Activated naive CD8-positive, alpha-beta T cell treated with anti-CD3 and anti-CD28 coated beads, Interleukin-2, amount 10 ng/mL, durations not matched to agents 7 days and 5 days (primary cell): Measurements from ENCODE around the gene CEP131. TPM values are rescaled to one million over a fixed set of nuclear protein-coding genes. Genes with fewer than 3 reads are reported as not detected.

Experiments used
- ATAC-seq: fragments of 150-1000 bp; cut with Tn5 transposase; one replicate; pipeline ENCODE4 v1.10.0; 2021; ENCODE audit warnings: low read depth, moderate library complexity
- POLR2A ChIA-PET: fragments of 350-600 bp; sonication (Branson Sonifier 250); formaldehyde crosslinking; loops from one replicate; lab custom pipeline; 2021; ENCODE audit warnings: antibody characterized with exemption; lab: Charles Lee
- DNase-seq: peaks from one replicate; pipeline ENCODE4 v3.0.0; 2021
- H3K27ac Mint-ChIP-seq: one replicate; pipeline ENCODE4 v1.8.0; 2022; ENCODE audit warnings: mild to moderate bottlenecking, mixed read lengths
- H3K27me3 Mint-ChIP-seq: one replicate; pipeline ENCODE4 v1.8.0; 2022; ENCODE audit warnings: mild to moderate bottlenecking, moderate library complexity, mixed read lengths
- H3K36me3 Mint-ChIP-seq: one replicate; pipeline ENCODE4 v1.8.0; 2021; ENCODE audit warnings: mild to moderate bottlenecking, mixed read lengths
- H3K4me1 Mint-ChIP-seq: one replicate; pipeline ENCODE4 v1.8.0; 2021; ENCODE audit warnings: mixed read lengths
- H3K4me3 Mint-ChIP-seq: one replicate; pipeline ENCODE4 v1.8.0; 2022; ENCODE audit warnings: mild to moderate bottlenecking, moderate library complexity, mixed read lengths
- H3K9me3 Mint-ChIP-seq: one replicate; pipeline ENCODE4 v1.8.0; 2021; ENCODE audit warnings: mixed read lengths
- total RNA-seq, 2 experiments: library from RNA; stranded (reverse); gene quantifications; one replicate each; pipeline ENCODE4 v1.2.3, GENCODE V29; 2021

CEP131 gene
- total RNA-seq, 2 experiments from 2014 or later: 18.4 to 20.7 TPM

DNA sequence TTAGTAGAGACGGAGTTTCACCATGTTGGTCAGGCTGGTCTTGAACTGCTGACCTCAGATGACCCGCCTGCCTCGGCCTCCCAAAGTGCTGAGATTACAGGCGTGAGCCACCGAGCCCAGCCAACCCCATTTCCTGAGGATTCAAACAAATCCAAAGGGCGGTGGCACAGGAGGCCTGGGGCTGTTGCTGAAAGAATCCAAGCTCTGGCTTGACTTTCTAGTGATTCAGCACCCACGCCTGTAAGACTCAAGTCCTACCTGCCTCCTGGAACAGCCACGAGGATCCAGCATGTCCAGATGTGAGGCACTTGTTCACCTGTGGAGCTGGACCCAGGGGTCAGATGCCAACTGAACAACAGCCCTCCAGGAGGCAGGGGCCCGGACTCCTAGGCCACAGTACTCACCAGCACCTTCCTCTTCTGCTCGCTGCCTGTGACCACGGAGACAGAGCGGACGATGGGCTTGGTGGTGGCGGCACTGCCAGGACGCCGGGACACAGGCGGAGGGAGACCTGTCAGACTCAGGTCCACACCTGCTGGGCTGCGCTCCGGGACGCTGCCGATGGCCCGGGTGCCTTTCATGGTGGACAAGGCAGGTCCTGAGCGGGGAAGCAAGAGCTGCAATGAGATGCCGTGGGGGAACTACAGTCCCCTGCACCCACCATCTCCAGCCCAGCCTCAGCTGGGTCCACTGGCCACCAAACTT, 3.1 kb downstream of the CEP131 start:
- DNase-seq (no peak), ATAC-seq (no peak)
- POLR2A ChIA-PET: no interaction called here
- peaks cover 11% of the 10 kb centered on the region for H3K4me1 Mint-ChIP-seq
- H3K36me3 Mint-ChIP-seq: no peaks in the 10 kb centered on the region
- peaks cover 3% of the 10 kb centered on the region for H3K27me3 Mint-ChIP-seq
- no peaks in the 10 kb centered on the region for H3K9me3 Mint-ChIP-seq
- no peak overlapping the region for H3K4me3 Mint-ChIP-seq
- H3K27ac Mint-ChIP-seq: no peak overlapping the region

DNA sequence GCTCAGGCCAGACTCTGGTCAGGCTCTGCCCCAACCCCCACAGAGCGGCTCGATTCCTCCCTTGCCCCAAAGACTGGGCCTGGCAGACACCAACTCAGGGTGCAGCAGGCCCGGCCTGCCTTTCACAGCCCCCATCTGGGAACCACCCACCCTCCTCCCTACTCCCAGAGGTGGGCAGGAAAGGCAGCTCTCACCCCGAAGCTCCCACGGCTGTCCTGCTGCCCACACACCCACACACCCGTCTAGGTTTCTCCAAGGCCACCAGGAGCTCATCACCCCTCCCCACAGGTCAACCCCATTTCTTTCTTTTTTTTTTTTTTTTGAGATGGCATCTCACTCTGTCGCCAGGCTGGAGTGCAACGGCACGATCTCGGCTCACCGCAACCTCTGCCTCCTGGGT, 3.8 kb downstream of the CEP131 start:
- Mint-ChIP-seq H3K4me3 (no peak overlapping the region), H3K27ac (no peak overlapping the region), H3K36me3 (no peaks in the 10 kb centered on the region), H3K27me3 (peaks cover 3% of the 10 kb centered on the region), H3K4me1 (peaks cover 11% of the 10 kb centered on the region), H3K9me3 (no peaks in the 10 kb centered on the region)
- ATAC-seq (no peak), DNase-seq (no peak)
- POLR2A ChIA-PET: no interaction called here

DNA sequence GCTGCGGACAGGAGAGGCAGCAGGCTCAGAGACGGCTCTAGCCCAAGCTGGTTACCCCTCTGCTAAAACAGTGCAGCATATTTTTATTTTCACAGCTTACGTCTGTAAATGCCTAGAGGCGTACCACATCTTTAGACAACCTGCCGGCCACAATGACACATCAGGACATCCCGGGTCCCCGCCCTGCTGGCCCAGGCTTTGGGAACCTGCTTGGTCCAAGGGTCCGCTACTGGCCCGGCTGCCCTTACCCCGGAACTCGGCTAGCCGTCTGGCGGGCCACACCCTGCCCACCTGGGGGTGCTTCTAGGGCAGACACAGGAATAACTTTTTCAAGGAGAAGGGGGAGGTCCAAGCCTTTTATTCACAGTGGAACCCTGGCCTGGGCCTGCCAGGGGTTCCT, 4.3 kb downstream of the CEP131 start:
- no peak overlapping the region for H3K27ac Mint-ChIP-seq
- ATAC-seq (no peak), DNase-seq (no peak)
- peaks cover 7% of the 10 kb centered on the region for H3K4me1 Mint-ChIP-seq
- H3K27me3 Mint-ChIP-seq: no peaks in the 10 kb centered on the region
- no peak overlapping the region for H3K4me3 Mint-ChIP-seq
- H3K9me3 Mint-ChIP-seq: no peaks in the 10 kb centered on the region
- POLR2A ChIA-PET: no interaction called here
- no peaks in the 10 kb centered on the region for H3K36me3 Mint-ChIP-seq

DNA sequence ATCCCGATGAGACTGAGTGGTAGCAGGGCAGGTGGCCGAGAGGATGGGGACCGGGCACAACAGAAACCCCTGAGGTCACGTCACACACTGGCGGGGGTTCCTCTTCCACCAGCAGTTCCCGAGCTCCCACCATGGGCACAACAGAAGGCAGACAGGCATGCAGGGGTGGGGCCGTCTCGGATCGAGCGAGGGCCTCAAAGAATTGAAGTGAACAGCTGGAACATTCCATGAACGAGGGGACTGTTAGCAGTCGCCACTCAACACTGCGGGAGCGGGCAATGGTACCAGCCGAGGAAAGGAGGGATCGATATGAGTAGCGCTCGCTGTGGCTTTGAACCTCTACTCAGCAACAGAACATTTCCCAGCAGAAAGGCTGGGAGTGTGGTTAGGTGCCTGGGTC, 5.3 kb downstream of the CEP131 start:
- peaks cover 6% of the 10 kb centered on the region for H3K4me1 Mint-ChIP-seq
- H3K27ac Mint-ChIP-seq: no peak overlapping the region
- ATAC-seq: no peak
- no peaks in the 10 kb centered on the region for H3K36me3 Mint-ChIP-seq
- POLR2A ChIA-PET: no interaction called here
- no peaks in the 10 kb centered on the region for H3K27me3 Mint-ChIP-seq
- DNase-seq: no peak
- no peak overlapping the region for H3K4me3 Mint-ChIP-seq
- no peaks in the 10 kb centered on the region for H3K9me3 Mint-ChIP-seq

DNA sequence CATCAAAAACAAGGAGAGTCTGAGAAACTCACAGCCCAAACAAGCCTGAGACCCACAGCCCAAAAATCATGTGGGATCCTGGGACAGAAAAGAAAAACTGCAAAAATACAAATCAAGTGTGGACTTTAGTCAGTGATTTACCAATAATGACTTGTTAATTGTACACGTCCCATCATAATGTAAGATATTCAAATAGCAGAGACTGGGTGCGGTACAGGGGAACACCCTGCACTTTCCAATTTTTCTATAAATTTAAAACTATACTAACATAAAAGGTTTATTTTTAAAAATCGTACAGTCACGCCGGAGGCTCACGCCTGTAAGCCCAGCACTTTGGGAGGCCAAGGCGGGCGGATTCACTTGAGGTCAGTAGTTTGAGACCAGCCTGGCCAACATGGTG, 8.8 kb downstream of the CEP131 start:
- Mint-ChIP-seq H3K4me1 (no peaks in the 10 kb centered on the region), H3K4me3 (no peak overlapping the region), H3K27me3 (no peaks in the 10 kb centered on the region), H3K9me3 (no peaks in the 10 kb centered on the region), H3K27ac (no peak overlapping the region), H3K36me3 (no peaks in the 10 kb centered on the region)
- DNase-seq (no peak), ATAC-seq (no peak)
- POLR2A ChIA-PET: no interaction called here

DNA sequence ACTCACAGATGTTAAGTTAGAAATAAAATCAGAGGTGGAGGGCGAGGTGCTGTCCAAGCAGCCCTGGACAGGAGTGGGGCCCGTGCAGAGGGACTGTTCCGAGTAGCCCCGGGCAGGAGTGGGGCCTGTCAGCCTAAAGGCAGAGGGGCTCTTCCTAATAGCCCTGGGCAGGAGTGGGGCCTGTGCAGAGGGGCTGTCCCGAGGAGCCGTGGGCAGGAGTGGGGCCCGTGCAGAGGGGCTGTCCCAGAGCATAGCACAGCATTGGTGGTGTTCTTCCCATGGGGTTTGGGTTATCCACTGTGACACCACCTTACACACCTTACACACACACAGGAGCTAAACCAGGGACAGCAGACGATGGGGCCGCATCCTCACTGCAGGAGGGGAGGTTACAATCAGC, 10.4 kb downstream of the CEP131 start:
- DNase-seq: no peak
- H3K4me1 Mint-ChIP-seq: no peaks in the 10 kb centered on the region
- peaks cover 1% of the 10 kb centered on the region for H3K9me3 Mint-ChIP-seq
- POLR2A ChIA-PET: no interaction called here
- peaks cover 2% of the 10 kb centered on the region for H3K36me3 Mint-ChIP-seq
- no peak for ATAC-seq
- H3K4me3 Mint-ChIP-seq: no peak overlapping the region
- H3K27ac Mint-ChIP-seq: no peak overlapping the region
- H3K27me3 Mint-ChIP-seq: no peaks in the 10 kb centered on the region

DNA sequence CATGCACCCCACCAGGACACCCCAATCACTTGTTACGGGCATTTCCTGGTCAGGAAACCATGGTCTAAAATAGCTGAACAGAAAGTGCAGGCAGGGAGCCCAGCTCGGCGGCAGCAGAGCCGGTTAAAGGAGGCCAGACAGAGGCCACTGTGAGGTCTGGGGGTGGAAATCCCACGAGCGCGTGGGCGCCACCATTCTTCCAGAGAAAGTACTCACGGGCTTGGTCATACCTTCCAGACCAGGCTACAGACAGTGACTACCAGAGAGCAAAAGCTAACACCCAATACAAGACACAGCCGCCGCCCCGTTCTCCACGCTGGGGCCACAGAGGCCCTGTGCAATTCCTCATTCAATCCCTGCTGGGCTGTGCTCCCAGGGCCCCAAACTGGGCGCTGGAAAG, 11.9 kb downstream of the CEP131 start:
- DNase-seq (no peak), ATAC-seq (no peak)
- POLR2A ChIA-PET: interaction anchor here (0.5 kb wide), 1 partner anchor 792 kb away, joined by 3 read pairs; no protein-coding TSS in a partner anchor
- H3K27me3 Mint-ChIP-seq: no peaks in the 10 kb centered on the region
- H3K4me3 Mint-ChIP-seq: no peak overlapping the region
- peaks cover 2% of the 10 kb centered on the region for H3K36me3 Mint-ChIP-seq
- H3K9me3 Mint-ChIP-seq: peaks cover 1% of the 10 kb centered on the region
- H3K4me1 Mint-ChIP-seq: no peaks in the 10 kb centered on the region
- H3K27ac Mint-ChIP-seq: no peak overlapping the region

DNA sequence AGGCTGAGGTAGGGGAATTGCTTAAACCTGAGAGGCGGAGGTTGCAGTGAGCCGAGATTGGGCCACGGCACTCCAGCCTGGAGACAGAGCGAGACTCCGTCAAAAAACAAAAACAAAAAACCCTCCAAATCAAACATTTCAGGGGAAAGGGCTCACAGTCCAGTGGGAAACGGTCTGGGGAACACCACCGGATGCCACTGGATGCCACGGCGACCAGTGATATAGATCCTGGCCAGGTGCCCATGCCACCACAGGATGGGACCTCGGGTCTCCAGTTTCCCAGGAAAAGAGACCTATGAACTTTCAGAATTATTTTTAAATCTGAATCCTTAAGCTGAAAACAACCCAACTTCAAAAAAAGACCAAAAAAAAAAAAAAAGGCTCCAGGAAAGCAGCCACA, 12.3 kb downstream of the CEP131 start:
- ATAC-seq: no peak
- H3K36me3 Mint-ChIP-seq: peaks cover 2% of the 10 kb centered on the region
- no peak for DNase-seq
- H3K4me3 Mint-ChIP-seq: no peak overlapping the region
- no peaks in the 10 kb centered on the region for H3K27me3 Mint-ChIP-seq
- no peaks in the 10 kb centered on the region for H3K4me1 Mint-ChIP-seq
- H3K9me3 Mint-ChIP-seq: peaks cover 1% of the 10 kb centered on the region
- POLR2A ChIA-PET: no interaction called here
- H3K27ac Mint-ChIP-seq: no peak overlapping the region

DNA sequence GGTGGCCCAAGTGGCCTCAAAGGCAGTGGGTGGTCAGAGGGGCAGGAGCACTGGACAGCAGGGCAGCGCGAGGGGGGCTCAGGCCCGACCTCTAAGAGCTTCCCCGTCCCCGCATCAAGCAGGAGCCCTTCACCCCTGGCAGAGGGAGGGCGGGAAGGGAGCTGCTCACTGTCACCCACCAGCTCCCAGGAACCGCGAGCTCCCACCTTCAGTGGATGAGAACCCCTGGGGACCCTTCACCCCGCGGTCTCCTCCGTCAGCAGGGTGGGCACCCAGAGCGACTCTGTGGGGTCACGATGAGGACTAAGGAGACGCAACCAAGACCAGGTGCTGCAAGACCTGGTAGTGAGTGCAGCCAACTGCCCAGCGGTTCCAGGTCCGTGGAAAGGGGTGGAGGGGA, 13.6 kb downstream of the CEP131 start:
- no peak for ATAC-seq
- H3K27ac Mint-ChIP-seq: no peak overlapping the region
- POLR2A ChIA-PET: interaction anchor here (0.6 kb wide), 1 partner anchor 337 kb away, joined by 4 read pairs; no protein-coding TSS in a partner anchor
- peaks cover 1% of the 10 kb centered on the region for H3K9me3 Mint-ChIP-seq
- H3K4me1 Mint-ChIP-seq: no peaks in the 10 kb centered on the region
- H3K27me3 Mint-ChIP-seq: no peaks in the 10 kb centered on the region
- no peak for DNase-seq
- H3K4me3 Mint-ChIP-seq: no peak overlapping the region
- peaks cover 2% of the 10 kb centered on the region for H3K36me3 Mint-ChIP-seq

DNA sequence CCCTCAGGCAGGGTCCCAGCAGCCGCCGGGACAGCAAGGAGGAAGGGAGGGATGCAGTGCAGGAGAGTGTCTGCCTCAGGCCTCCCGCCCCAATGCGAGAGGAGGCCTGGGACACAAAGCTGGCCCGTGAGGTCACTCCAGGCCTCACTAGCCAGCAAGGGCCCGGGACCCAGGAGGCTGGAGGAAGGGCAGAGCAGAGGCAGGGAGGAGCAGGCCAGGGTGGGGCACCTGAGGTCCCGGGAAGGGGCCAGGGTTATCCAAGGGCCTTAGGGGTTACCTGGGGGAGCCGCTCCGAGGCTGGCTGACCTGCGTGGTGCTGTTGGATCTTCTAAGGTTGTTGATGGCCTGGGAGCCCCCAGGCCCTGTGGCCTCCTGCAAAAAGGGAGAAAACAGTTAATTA, 14.1 kb downstream of the CEP131 start:
- Mint-ChIP-seq H3K27ac (no peak overlapping the region), H3K4me1 (no peaks in the 10 kb centered on the region), H3K4me3 (no peak overlapping the region), H3K36me3 (peaks cover 2% of the 10 kb centered on the region), H3K9me3 (peaks cover 1% of the 10 kb centered on the region), H3K27me3 (no peaks in the 10 kb centered on the region)
- no peak for ATAC-seq
- POLR2A ChIA-PET: interaction anchor here (0.6 kb wide), 1 partner anchor 338 kb away, joined by 4 read pairs; no protein-coding TSS in a partner anchor
- DNase-seq: no peak

DNA sequence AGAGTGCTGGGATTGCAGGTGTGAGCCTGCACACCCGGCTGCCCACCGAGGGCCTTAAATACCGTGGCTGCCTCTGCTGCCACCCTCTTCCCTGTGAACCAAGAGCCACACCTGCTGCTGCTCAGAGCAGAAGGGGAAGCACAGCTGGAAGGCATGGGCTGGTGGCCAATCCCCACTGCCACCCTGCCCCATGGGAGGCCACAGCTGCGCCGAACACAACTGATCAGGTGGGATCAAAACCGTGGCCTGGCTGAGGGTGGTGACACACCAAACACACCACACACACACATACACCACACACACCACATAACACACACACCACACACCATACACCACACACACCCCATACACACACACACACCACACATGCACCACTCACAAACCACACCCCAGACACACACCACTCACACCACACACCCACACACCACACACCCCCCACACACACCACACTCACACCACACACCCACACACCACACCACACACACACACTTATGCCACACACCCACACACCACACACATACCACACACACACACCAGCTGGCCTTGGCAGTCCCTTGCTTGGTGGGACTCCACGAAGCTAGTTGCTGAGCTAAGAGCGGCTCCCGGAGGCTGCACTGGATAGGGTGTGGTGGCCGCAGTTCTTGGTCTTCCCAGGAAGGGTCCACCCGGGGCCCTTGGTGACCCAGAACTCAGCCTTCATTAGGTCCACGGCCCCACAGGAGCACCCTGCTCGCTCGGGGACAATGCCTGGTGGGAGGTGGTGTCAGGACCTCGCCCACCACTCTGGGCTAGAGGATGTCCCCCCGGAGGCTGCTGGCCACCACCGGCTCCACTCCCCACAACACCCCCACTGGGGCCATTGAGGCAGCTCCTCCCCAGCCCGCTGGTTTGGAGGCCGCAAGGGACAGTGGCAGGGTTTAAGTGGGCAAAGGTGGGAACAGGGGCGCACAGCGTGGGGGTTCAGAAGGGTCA, 14.9 kb downstream of the CEP131 start:
- POLR2A ChIA-PET: no interaction called here
- Mint-ChIP-seq H3K27me3 (no peaks in the 10 kb centered on the region), H3K4me1 (no peaks in the 10 kb centered on the region), H3K4me3 (no peak overlapping the region), H3K36me3 (peaks cover 2% of the 10 kb centered on the region), H3K9me3 (peaks cover 1% of the 10 kb centered on the region), H3K27ac (peak overlapping the region; percentile 79)
- peak; percentile 17 for ATAC-seq
- DNase-seq: no peak

DNA sequence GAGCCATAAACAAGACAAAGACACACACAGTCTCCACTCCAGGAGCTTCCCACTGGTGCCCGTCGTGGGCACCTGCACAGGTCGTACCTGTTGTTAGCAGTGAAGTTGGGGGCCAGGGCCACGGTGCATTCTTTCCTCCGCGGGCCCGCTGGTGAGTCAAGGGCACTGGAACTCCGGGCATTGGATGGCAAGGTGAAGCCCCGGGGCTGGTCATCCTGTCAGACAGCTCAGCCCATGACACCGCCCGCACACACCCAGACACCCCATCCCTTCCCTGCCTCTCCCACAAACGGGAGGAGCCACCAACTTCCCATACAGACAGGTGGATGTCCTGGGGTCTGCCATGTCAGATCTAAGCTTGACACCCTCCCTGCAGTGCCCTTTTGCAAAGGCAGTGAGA, 16.1 kb downstream of the CEP131 start:
- Mint-ChIP-seq H3K27ac (no peak overlapping the region), H3K9me3 (peaks cover 1% of the 10 kb centered on the region), H3K4me1 (no peaks in the 10 kb centered on the region), H3K36me3 (peaks cover 2% of the 10 kb centered on the region), H3K4me3 (no peak overlapping the region), H3K27me3 (no peaks in the 10 kb centered on the region)
- POLR2A ChIA-PET: no interaction called here
- no peak for DNase-seq
- no peak for ATAC-seq

DNA sequence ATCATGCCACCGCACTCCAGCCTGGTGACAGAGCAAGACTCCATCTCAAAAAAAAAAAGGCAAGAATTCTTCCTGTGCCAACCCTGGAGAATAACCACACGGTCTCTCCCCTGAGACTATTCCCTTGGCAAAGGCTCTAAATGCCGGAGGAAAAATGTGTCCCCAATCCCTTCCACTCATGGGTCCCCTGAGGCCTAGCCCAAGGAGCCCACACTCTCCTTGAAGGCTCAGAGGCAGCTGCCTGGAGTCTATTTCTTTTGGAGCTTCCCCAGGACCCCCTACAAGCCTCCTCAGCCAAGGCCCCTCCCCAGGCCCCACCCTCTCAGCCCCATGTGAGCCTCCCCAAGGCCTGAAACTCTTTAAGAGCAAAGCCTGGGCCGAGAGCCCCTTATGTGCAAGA, 16.6 kb downstream of the CEP131 start:
- ATAC-seq (no peak), DNase-seq (no peak)
- Mint-ChIP-seq H3K4me1 (no peaks in the 10 kb centered on the region), H3K4me3 (no peak overlapping the region), H3K36me3 (peaks cover 2% of the 10 kb centered on the region), H3K27me3 (no peaks in the 10 kb centered on the region), H3K9me3 (peaks cover 1% of the 10 kb centered on the region), H3K27ac (no peak overlapping the region)
- POLR2A ChIA-PET: no interaction called here

DNA sequence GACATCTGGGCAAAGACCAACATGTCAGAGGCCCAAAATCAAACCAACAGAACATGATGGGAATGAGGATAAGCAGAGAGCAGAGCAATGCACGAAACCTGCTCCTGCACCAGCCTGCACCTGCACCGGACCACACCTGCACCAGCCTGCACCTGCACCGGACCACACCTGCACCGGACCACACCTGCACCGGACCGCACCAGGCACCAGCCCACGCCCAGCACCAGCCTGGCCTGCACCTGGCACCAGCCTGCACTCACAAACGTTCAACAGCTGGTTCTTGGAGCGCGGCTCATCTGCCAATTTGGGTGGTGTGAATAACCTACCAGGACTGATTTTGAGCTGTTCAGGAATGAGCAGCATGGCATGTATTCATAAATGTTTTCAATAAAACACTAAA, 18.2 kb downstream of the CEP131 start:
- Mint-ChIP-seq H3K4me1 (no peaks in the 10 kb centered on the region), H3K36me3 (peaks cover 2% of the 10 kb centered on the region), H3K27ac (no peak overlapping the region), H3K4me3 (no peak overlapping the region), H3K9me3 (peaks cover 1% of the 10 kb centered on the region), H3K27me3 (no peaks in the 10 kb centered on the region)
- no peak for ATAC-seq
- POLR2A ChIA-PET: no interaction called here
- no peak for DNase-seq
